ENCODE measurements around the gene DLEU7. TPM values are rescaled to one million over a fixed set of nuclear protein-coding genes. Genes with fewer than 3 reads are reported as not detected.

Gene DLEU7
- total RNA-seq, 1 experiment from 2014 or later, result 1.5 TPM

- no peak overlapping the region for H3K27ac Mint-ChIP-seq
- no peak overlapping the region for H3T11ph ChIP-seq (ENCODE audit: low read length)
- H3K18ac ChIP-seq (ENCODE audit: insufficient read length, low read depth, low read length), result no peak overlapping the region
- H2BK12ac ChIP-seq (ENCODE audit: insufficient read length, low read depth, low read length), result no peak overlapping the region
- H3K23me2 ChIP-seq (ENCODE audit: insufficient read length, low read depth, low read length, poor library complexity, severe bottlenecking), result no peaks in the 10 kb centered on the region
- H4K8ac ChIP-seq (replicated peaks; ENCODE audit: insufficient read length, low read depth, low read length), result no peak overlapping the region
- no peak overlapping the region for H3K14ac ChIP-seq (ENCODE audit: insufficient read depth, low read length)
- H4K20me1 ChIP-seq (ENCODE audit: control insufficient read depth, insufficient read depth, insufficient read length), result no peaks in the 10 kb centered on the region
- no peaks in the 10 kb centered on the region for H3K79me1 ChIP-seq (ENCODE audit: insufficient read depth, low read depth, low read length, poor library complexity, severe bottlenecking)
- no peaks in the 10 kb centered on the region for H3K4me1 ChIP-seq (ENCODE audit: insufficient read depth, low read length)
- TF ChIP-seq, protein P1, sequence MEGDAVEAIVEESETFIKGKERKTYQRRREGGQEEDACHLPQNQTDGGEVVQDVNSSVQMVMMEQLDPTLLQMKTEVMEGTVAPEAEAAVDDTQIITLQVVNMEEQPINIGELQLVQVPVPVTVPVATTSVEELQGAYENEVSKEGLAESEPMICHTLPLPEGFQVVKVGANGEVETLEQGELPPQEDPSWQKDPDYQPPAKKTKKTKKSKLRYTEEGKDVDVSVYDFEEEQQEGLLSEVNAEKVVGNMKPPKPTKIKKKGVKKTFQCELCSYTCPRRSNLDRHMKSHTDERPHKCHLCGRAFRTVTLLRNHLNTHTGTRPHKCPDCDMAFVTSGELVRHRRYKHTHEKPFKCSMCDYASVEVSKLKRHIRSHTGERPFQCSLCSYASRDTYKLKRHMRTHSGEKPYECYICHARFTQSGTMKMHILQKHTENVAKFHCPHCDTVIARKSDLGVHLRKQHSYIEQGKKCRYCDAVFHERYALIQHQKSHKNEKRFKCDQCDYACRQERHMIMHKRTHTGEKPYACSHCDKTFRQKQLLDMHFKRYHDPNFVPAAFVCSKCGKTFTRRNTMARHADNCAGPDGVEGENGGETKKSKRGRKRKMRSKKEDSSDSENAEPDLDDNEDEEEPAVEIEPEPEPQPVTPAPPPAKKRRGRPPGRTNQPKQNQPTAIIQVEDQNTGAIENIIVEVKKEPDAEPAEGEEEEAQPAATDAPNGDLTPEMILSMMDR (conservative IDR thresholded peaks at IDR 0.05), result no peak
- no peak overlapping the region for H3K9ac ChIP-seq (ENCODE audit: extremely low read depth, insufficient read length, low read length)
- H3K27me3 Mint-ChIP-seq (ENCODE audit: low read depth), result peaks cover 5% of the 10 kb centered on the region
- no peak overlapping the region for H4K91ac ChIP-seq (ENCODE audit: insufficient read length, low read depth, low read length)
- H3K9me3 Mint-ChIP-seq, result peaks cover 0 to 3% of the 10 kb centered on the region in 2 experiments; a peak in 1 of 5 replicates
- H3K27ac ChIP-seq (ENCODE audit: insufficient read length, low read depth, low read length), result no peak overlapping the region
- no CpG with 5 or more reads among the region's 3 CpGs for WGBS (ENCODE audit: extremely low coverage, insufficient read length, low lambda C conversion rate)
- H3K4me1 Mint-ChIP-seq, result peaks cover 3 to 4% of the 10 kb centered on the region in 2 experiments
- H3K36me3 Mint-ChIP-seq (ENCODE audit: insufficient read depth in 1 of 3, low read depth in 3 of 3), result peaks cover 0 to 5% (median 4%) of the 10 kb centered on the region in 3 experiments; a peak in 2 of 7 replicates
- H3K27me3 ChIP-seq (ENCODE audit: insufficient read depth, low read length), result no peaks in the 10 kb centered on the region
- H2AK5ac ChIP-seq (ENCODE audit: insufficient read length, low read length), result no peak overlapping the region
- no peak overlapping the region for H3K56ac ChIP-seq (ENCODE audit: insufficient read length, low read depth, low read length)
- H3K9me3 ChIP-seq (ENCODE audit: control insufficient read depth, low read depth, low read length), result no peaks in the 10 kb centered on the region
- H2BK15ac ChIP-seq (ENCODE audit: low read depth, low read length), result no peak overlapping the region
- no peak overlapping the region for H3K23ac ChIP-seq (ENCODE audit: insufficient read length, low read depth, low read length)
- no peak overlapping the region for H2BK5ac ChIP-seq (ENCODE audit: insufficient read length, low read length)
- DNase-seq, result no peak
- H2BK20ac ChIP-seq (ENCODE audit: low read depth, low read length, poor library complexity, severe bottlenecking), result no peak overlapping the region
- no peak overlapping the region for H4K5ac ChIP-seq (ENCODE audit: insufficient read length, low read depth, low read length)
- no peak overlapping the region for H2AFZ ChIP-seq (ENCODE audit: low read length)
- no peak overlapping the region for H2BK120ac ChIP-seq (ENCODE audit: low read depth, low read length, poor library complexity, severe bottlenecking)
- H3K79me2 ChIP-seq (ENCODE audit: insufficient read depth, low read length), result 0 out of 2 replicates have a peak, but pooled peaks cover 1% of the 10 kb centered on the region
- H3K4me3 Mint-ChIP-seq, result no peak overlapping the region
- H3K4me2 ChIP-seq (ENCODE audit: insufficient read depth, insufficient read length, low read length), result no peak overlapping the region
- no peak overlapping the region for H3K4ac ChIP-seq (ENCODE audit: low read depth, low read length)
Observed at GRCh38 chr13:50793026-50793425, 50.5 kb downstream of the DLEU7 start.

Measured in H9 (cell line).